SH-SY5Y (cell line): ENCODE measurements around the gene ZNF764.

Source experiments
- GATA2 ChIP-seq: IDR thresholded peaks from 2 replicates; pipeline ENCODE4 v1.6.1; 2011; ENCODE audit warnings: mild to moderate bottlenecking, low read depth, low read length
- GATA3 ChIP-seq: IDR thresholded peaks from 2 replicates; pipeline ENCODE4 v1.6.1; 2011; ENCODE audit warnings: low read depth, mild to moderate bottlenecking, low read length, moderate library complexity

The ZNF764 gene

GRCh38 chr16:30541502-30542329 lies 16.5 kb downstream of the ZNF764 start:
- TF ChIP-seq GATA2 (no peak), GATA3 (no peak)

- no peak for TF ChIP-seq GATA2
- TF ChIP-seq GATA3 = no peak
Observed at GRCh38 chr16:30539000-30539964, 18.9 kb downstream of the ZNF764 start.

GRCh38 chr16:30535777-30536190 lies 22.4 kb downstream of the ZNF764 start:
- no peak; the same call in 1 of the 2 replicates for TF ChIP-seq GATA2
- no peak for TF ChIP-seq GATA3

GRCh38 chr16:30535106-30535776 lies 22.9 kb downstream of the ZNF764 start:
- no peak for TF ChIP-seq GATA3
- no peak for TF ChIP-seq GATA2

GRCh38 chr16:30534368-30535105 lies 23.6 kb downstream of the ZNF764 start, which contains the start of gene ZNF747:
Gene ZNF747 (minus strand): TSS chr16:30534858. CDS start chr16:30534679, 179 bp downstream.
- TF ChIP-seq GATA2 = no peak
- no peak for TF ChIP-seq GATA3

- no peak for TF ChIP-seq GATA2
- TF ChIP-seq GATA3 = no peak
Observed at GRCh38 chr16:30533748-30534367, 24.3 kb downstream of the ZNF764 start.

GRCh38 chr16:30533146-30533522 lies 25.0 kb downstream of the ZNF764 start:
- no peak for TF ChIP-seq GATA2

- TF ChIP-seq GATA3 = no peak
- TF ChIP-seq GATA2 = no peak
Observed at GRCh38 chr16:30532285-30533145, 25.7 kb downstream of the ZNF764 start.

GRCh38 chr16:30530163-30531037 lies 27.8 kb downstream of the ZNF764 start:
- TF ChIP-seq GATA2 (no peak), GATA3 (no peak)

- no peak for TF ChIP-seq GATA3
- TF ChIP-seq GATA2 = no peak
Observed at GRCh38 chr16:30528799-30529457, 29.2 kb downstream of the ZNF764 start.
